Muscle of leg (tissue), 11 donors: ENCODE results near the gene TAF3. TPM values are rescaled to one million over a fixed set of nuclear protein-coding genes. Genes with fewer than 3 reads are reported as not detected.
"Not testable (repeated sequence)": the region's sequence is repeated elsewhere in the genome, so short reads cannot be mapped to it uniquely, and the experiment has no call there.

Source experiments
- DNase-seq: peaks from one replicate; pipeline ENCODE4 v3.0.0; 2013
- H3K27ac ChIP-seq: one replicate; pipeline ENCODE4 v1.5.1; 2013; ENCODE audit warnings: mild to moderate bottlenecking, low read length, control low read depth
- H3K27me3 ChIP-seq: one replicate; pipeline ENCODE4 v1.6.1; 2013; ENCODE audit warnings: low read length; ENCODE audit not compliant: control insufficient read depth, insufficient read depth
- H3K36me3 ChIP-seq: one replicate; pipeline ENCODE4 v1.6.1; 2013; ENCODE audit warnings: low read length; ENCODE audit not compliant: control insufficient read depth, insufficient read depth
- H3K4me1 ChIP-seq: one replicate; pipeline ENCODE4 v1.6.1; 2013; ENCODE audit warnings: low read length; ENCODE audit not compliant: control insufficient read depth, insufficient read depth
- H3K4me3 ChIP-seq: one replicate; pipeline ENCODE4 v1.5.1; 2013; ENCODE audit warnings: low read length, control low read depth
- H3K9me3 ChIP-seq: replicated peaks from 2 replicates; pipeline ENCODE4 v1.6.1; 2013; ENCODE audit warnings: low read depth, low read length; ENCODE audit not compliant: control insufficient read depth
- WGBS: methylation state at CpG from one replicate; pipeline ENCODE4 v1.1.5; 2013; ENCODE audit warnings: missing lambda C conversion rate; ENCODE audit not compliant: insufficient coverage; 5-methylcytosine and 5-hydroxymethylcytosine counted together
- polyA plus RNA-seq, 8 donors: library from polyadenylated mRNA; unstranded; fragments of 120-200 nt; gene quantifications; one replicate each; pipeline versions ENCODE4 v1.2.1 to v1.2.3, GENCODE V29; 2013; ENCODE audit warnings: inconsistent platforms in 1 of 8, low replicate concordance in 1 of 8; ENCODE audit not compliant: insufficient read length in 8 of 8, insufficient read depth in 1 of 8
- total RNA-seq: library from RNA; stranded (reverse); fragments of 120-200 nt; gene quantifications from one replicate; pipeline ENCODE4 v1.2.4, GENCODE V29; 2013

Gene TAF3
- total and polyA plus RNA-seq, 9 donors, result 2.0 to 7.4 (median 6.4) TPM

GRCh38 chr10:7810443-7810842, 7.9 kb upstream of the TAF3 start:
- H3K36me3 ChIP-seq, result peaks cover 17% of the 10 kb centered on the region
- no peaks in the 10 kb centered on the region for H3K4me1 ChIP-seq
- no peaks in the 10 kb centered on the region for H3K9me3 ChIP-seq
- no peak for DNase-seq
- peaks cover 6% of the 10 kb centered on the region for H3K27me3 ChIP-seq
- 83% methylated on average over 7 of the region's 7 CpGs for WGBS
- no peak overlapping the region for H3K27ac ChIP-seq
- no peak overlapping the region for H3K4me3 ChIP-seq

GRCh38 chr10:7811000-7811399, 7.3 kb upstream of the TAF3 start:
- H3K4me1 ChIP-seq, result no peaks in the 10 kb centered on the region
- no peak overlapping the region for H3K4me3 ChIP-seq
- no peak for DNase-seq
- no peaks in the 10 kb centered on the region for H3K9me3 ChIP-seq
- no CpG with 5 or more reads among the region's 5 CpGs for WGBS
- peaks cover 13% of the 10 kb centered on the region for H3K36me3 ChIP-seq
- H3K27ac ChIP-seq, result no peak overlapping the region
- H3K27me3 ChIP-seq, result peaks cover 6% of the 10 kb centered on the region

- not testable (repeated sequence) for DNase-seq, H3K9me3 ChIP-seq, H3K4me1 ChIP-seq, H3K27ac ChIP-seq, H3K4me3 ChIP-seq
- WGBS, result 85% methylated on average over 5 of the region's 7 CpGs
- Histone ChIP-seq H3K36me3 (peaks cover 12% of the 10 kb centered on the region), H3K27me3 (peaks cover 12% of the 10 kb centered on the region)
Observed at GRCh38 chr10:7811743-7812142, 6.6 kb upstream of the TAF3 start.

GRCh38 chr10:7813481-7813880, 4.8 kb upstream of the TAF3 start:
- H3K27ac ChIP-seq, result no peak overlapping the region
- H3K36me3 ChIP-seq, result peaks cover 7% of the 10 kb centered on the region
- 79% methylated on average over 3 of the region's 3 CpGs for WGBS
- H3K4me1 ChIP-seq, result peaks cover 2% of the 10 kb centered on the region
- peaks cover 18% of the 10 kb centered on the region for H3K27me3 ChIP-seq
- H3K9me3 ChIP-seq, result no peaks in the 10 kb centered on the region
- no peak for DNase-seq
- H3K4me3 ChIP-seq, result no peak overlapping the region

GRCh38 chr10:7817576-7817975, 729 bp upstream of the TAF3 start:
- peaks cover 8% of the 10 kb centered on the region for H3K4me1 ChIP-seq
- H3K36me3 ChIP-seq, result peaks cover 7% of the 10 kb centered on the region
- H3K27me3 ChIP-seq, result peaks cover 18% of the 10 kb centered on the region
- no peak overlapping the region for H3K27ac ChIP-seq
- 8% methylated on average over 5 of the region's 12 CpGs for WGBS
- no peaks in the 10 kb centered on the region for H3K9me3 ChIP-seq
- DNase-seq, result no peak
- H3K4me3 ChIP-seq, result peak overlapping the region; percentile 97

- no peak overlapping the region for H3K27ac ChIP-seq
- H3K4me3 ChIP-seq, result peak overlapping the region; percentile 97
- no peak for DNase-seq
- no peaks in the 10 kb centered on the region for H3K9me3 ChIP-seq
- peaks cover 8% of the 10 kb centered on the region for H3K4me1 ChIP-seq
- WGBS, result under 1% methylated on average over 10 of the region's 10 CpGs
- peaks cover 7% of the 10 kb centered on the region for H3K36me3 ChIP-seq
- H3K27me3 ChIP-seq, result peaks cover 18% of the 10 kb centered on the region
Observed at GRCh38 chr10:7817984-7818294, 366 bp upstream of the TAF3 start.

GRCh38 chr10:7819121-7819460, 786 bp downstream of the TAF3 start:
- Histone ChIP-seq H3K36me3 (peaks cover 7% of the 10 kb centered on the region), H3K27me3 (peaks cover 16% of the 10 kb centered on the region), H3K9me3 (no peaks in the 10 kb centered on the region), H3K27ac (peak overlapping the region; percentile 71), H3K4me3 (peak overlapping the region; percentile 97), H3K4me1 (peaks cover 8% of the 10 kb centered on the region)
- 0% methylated on average over 16 of the region's 17 CpGs for WGBS
- peak; percentile 62 for DNase-seq

- WGBS, result no CpG with 5 or more reads among the region's 3 CpGs
- no peak overlapping the region for H3K4me3 ChIP-seq
- DNase-seq, result no peak
- H3K27me3 ChIP-seq, result no peaks in the 10 kb centered on the region
- H3K27ac ChIP-seq, result no peak overlapping the region
- H3K9me3 ChIP-seq, result no peaks in the 10 kb centered on the region
- H3K4me1 ChIP-seq, result peaks cover 5% of the 10 kb centered on the region
- H3K36me3 ChIP-seq, result peaks cover 15% of the 10 kb centered on the region
Observed at GRCh38 chr10:7824251-7824650, 5.9 kb downstream of the TAF3 start.

GRCh38 chr10:7826971-7827370, 8.7 kb downstream of the TAF3 start:
- WGBS, result 100% methylated on average over 1 of the region's 4 CpGs
- Histone ChIP-seq H3K27ac (no peak overlapping the region), H3K27me3 (no peaks in the 10 kb centered on the region), H3K9me3 (no peaks in the 10 kb centered on the region), H3K4me3 (no peak overlapping the region), H3K4me1 (no peaks in the 10 kb centered on the region), H3K36me3 (peaks cover 8% of the 10 kb centered on the region)
- DNase-seq, result no peak

- H3K27me3 ChIP-seq, result no peaks in the 10 kb centered on the region
- no CpG with 5 or more reads among the region's 10 CpGs for WGBS
- no peak for DNase-seq
Observed at GRCh38 chr10:7829289-7829834, 11.1 kb downstream of the TAF3 start.

GRCh38 chr10:7832060-7832459, 13.8 kb downstream of the TAF3 start:
- no peak overlapping the region for H3K27ac ChIP-seq
- no peak for DNase-seq
- H3K9me3 ChIP-seq, result no peaks in the 10 kb centered on the region
- peaks cover under 1% of the 10 kb centered on the region for H3K36me3 ChIP-seq
- no CpG with 5 or more reads among the region's 1 CpG for WGBS
- no peaks in the 10 kb centered on the region for H3K27me3 ChIP-seq
- peaks cover 3% of the 10 kb centered on the region for H3K4me1 ChIP-seq
- H3K4me3 ChIP-seq, result no peak overlapping the region

More at GRCh38 chr10:7829289-7829834, 11.1 kb downstream of the TAF3 start:
- Histone ChIP-seq H3K4me3 (no peak overlapping the region), H3K9me3 (no peaks in the 10 kb centered on the region), H3K4me1 (no peaks in the 10 kb centered on the region), H3K27ac (no peak overlapping the region), H3K36me3 (peaks cover 8% of the 10 kb centered on the region)
